22Rv1 (cell line): ENCODE results near the gene OPN3.
"Not testable (repeated sequence)": the region's sequence is repeated elsewhere in the genome, so short reads cannot be mapped to it uniquely, and the experiment has no call there.

Experiments used
- H3K27ac ChIP-seq: fragments of 450-650 bp; 2 replicates; pipeline ENCODE4 v1.5.1; 2017
- CTCF ChIP-seq: fragments of 450-650 bp; IDR thresholded peaks from 2 replicates; pipeline ENCODE4 v1.5.1; 2017; ENCODE audit warnings: mild to moderate bottlenecking
- ZFX ChIP-seq: fragments of 450-650 bp; IDR thresholded peaks from 2 replicates; pipeline ENCODE4 v1.6.1; 2017; ENCODE audit warnings: antibody characterized with exemption, borderline replicate concordance

The OPN3 gene

GRCh38 chr1:241678536-241678935 is 38.4 kb upstream of the OPN3 start:
- no peak for TF ChIP-seq ZFX
- no peak for TF ChIP-seq CTCF
- no peak overlapping the region for H3K27ac ChIP-seq

- H3K27ac ChIP-seq = no peak overlapping the region
- TF ChIP-seq ZFX = no peak
- no peak for TF ChIP-seq CTCF
Observed at GRCh38 chr1:241677201-241677600, 37.0 kb upstream of the OPN3 start.

GRCh38 chr1:241675983-241676382 is 35.8 kb upstream of the OPN3 start:
- H3K27ac ChIP-seq = no peak overlapping the region
- no peak for TF ChIP-seq CTCF
- TF ChIP-seq ZFX = no peak

GRCh38 chr1:241674805-241675384 is 34.7 kb upstream of the OPN3 start:
- TF ChIP-seq CTCF (no peak), ZFX (no peak)
- H3K27ac ChIP-seq = no peak overlapping the region

- H3K27ac ChIP-seq = no peak overlapping the region
- no peak for TF ChIP-seq ZFX
- no peak for TF ChIP-seq CTCF
Observed at GRCh38 chr1:241672301-241672700, 32.1 kb upstream of the OPN3 start.

GRCh38 chr1:241666419-241666818 is 26.2 kb upstream of the OPN3 start:
- TF ChIP-seq CTCF = no peak
- TF ChIP-seq ZFX = no peak
- no peak overlapping the region for H3K27ac ChIP-seq

- no peak overlapping the region for H3K27ac ChIP-seq
- TF ChIP-seq ZFX = no peak
- no peak for TF ChIP-seq CTCF
Observed at GRCh38 chr1:241660424-241660972, 20.3 kb upstream of the OPN3 start.

GRCh38 chr1:241659016-241659415 is 18.8 kb upstream of the OPN3 start:
- not testable (repeated sequence) for H3K27ac ChIP-seq
